GM23338 (cell line): ENCODE data around the gene GAGE12J.

ENCODE experiments used
- EZH2phosphoT487 ChIP-seq: fragments of 200-600 bp; sonication (generic); IDR thresholded peaks from one replicate; pipeline ENCODE4 v1.8.1; 2018; ENCODE audit warnings: antibody characterized with exemption; ENCODE audit not compliant: unreplicated experiment
- JUNB ChIP-seq: IDR thresholded peaks from one replicate; pipeline ENCODE4 v1.6.1; 2016; ENCODE audit warnings: antibody characterized with exemption; ENCODE audit not compliant: unreplicated experiment
- POLR2AphosphoS5 ChIP-seq: IDR thresholded peaks from 2 replicates; pipeline ENCODE4 v1.6.1; 2016; ENCODE audit warnings: antibody characterized with exemption, low read depth
- STAT1 ChIP-seq: IDR thresholded peaks from one replicate; pipeline ENCODE4 v1.6.1; 2016; ENCODE audit warnings: antibody characterized with exemption; ENCODE audit not compliant: unreplicated experiment
- TF ChIP-seq, protein P1 (sequence below), 2 experiments: fragments of 200-600 bp in 1 of 2; sonication (generic) in 1 of 2; conservative IDR thresholded peaks; 2 replicates each; pipeline versions ENCODE4 v1.5.1 to v1.6.1; 2016 to 2017; ENCODE audit warnings: antibody characterized with exemption in 2 of 2, low read depth in 2 of 2, mild to moderate bottlenecking in 2 of 2, moderate library complexity in 1 of 2
- TF ChIP-seq, protein P2 (sequence below): IDR thresholded peaks from one replicate; pipeline ENCODE4 v1.6.1; 2018; ENCODE audit warnings: antibody characterized with exemption; ENCODE audit not compliant: unreplicated experiment

DNA sequence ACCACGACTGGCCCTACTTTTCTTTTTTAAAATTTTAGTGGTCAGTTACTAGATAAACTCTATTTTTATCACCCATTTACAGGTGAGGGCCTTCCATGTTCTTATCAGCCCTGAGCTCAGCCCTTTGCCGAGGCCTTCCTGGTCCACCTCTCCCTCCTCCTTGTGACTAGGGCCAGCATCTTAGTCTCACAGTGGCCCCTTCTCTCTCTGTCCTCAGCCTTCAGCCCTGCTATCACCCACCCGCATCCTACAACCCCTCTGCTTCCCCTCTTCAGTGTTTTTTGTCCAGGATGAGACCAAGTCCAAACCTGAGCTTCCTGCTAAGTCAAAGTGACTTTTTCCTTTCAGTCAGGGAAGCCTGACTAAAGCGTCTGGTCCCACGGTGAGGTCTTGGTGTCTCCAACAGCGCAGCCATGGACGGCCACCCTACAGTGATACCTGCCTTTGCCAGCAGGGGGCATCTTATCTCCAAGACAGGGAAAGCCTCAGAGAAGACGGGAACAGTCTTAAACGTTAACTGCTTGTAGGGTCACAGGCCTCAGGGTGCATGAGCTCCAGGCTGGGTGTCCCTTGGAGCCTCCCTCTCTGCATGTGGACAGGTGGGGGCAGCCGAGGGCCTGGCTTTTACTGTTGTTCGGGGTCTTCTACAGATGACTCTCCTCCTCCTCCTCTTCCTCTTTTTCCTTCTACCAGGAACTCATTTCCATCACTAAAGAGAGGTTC lies 30.1 kb upstream of the GAGE12J start:
- TF ChIP-seq STAT1 (no peak), POLR2AphosphoS5 (no peak), EZH2phosphoT487 (no peak), JUNB (no peak)
- TF ChIP-seq, protein P1, sequence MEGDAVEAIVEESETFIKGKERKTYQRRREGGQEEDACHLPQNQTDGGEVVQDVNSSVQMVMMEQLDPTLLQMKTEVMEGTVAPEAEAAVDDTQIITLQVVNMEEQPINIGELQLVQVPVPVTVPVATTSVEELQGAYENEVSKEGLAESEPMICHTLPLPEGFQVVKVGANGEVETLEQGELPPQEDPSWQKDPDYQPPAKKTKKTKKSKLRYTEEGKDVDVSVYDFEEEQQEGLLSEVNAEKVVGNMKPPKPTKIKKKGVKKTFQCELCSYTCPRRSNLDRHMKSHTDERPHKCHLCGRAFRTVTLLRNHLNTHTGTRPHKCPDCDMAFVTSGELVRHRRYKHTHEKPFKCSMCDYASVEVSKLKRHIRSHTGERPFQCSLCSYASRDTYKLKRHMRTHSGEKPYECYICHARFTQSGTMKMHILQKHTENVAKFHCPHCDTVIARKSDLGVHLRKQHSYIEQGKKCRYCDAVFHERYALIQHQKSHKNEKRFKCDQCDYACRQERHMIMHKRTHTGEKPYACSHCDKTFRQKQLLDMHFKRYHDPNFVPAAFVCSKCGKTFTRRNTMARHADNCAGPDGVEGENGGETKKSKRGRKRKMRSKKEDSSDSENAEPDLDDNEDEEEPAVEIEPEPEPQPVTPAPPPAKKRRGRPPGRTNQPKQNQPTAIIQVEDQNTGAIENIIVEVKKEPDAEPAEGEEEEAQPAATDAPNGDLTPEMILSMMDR (conservative IDR thresholded peaks at IDR 0.05; ENCODE audit: low read depth in 2 of 2): peak; percentile 57 to 78
- TF ChIP-seq, protein P2, sequence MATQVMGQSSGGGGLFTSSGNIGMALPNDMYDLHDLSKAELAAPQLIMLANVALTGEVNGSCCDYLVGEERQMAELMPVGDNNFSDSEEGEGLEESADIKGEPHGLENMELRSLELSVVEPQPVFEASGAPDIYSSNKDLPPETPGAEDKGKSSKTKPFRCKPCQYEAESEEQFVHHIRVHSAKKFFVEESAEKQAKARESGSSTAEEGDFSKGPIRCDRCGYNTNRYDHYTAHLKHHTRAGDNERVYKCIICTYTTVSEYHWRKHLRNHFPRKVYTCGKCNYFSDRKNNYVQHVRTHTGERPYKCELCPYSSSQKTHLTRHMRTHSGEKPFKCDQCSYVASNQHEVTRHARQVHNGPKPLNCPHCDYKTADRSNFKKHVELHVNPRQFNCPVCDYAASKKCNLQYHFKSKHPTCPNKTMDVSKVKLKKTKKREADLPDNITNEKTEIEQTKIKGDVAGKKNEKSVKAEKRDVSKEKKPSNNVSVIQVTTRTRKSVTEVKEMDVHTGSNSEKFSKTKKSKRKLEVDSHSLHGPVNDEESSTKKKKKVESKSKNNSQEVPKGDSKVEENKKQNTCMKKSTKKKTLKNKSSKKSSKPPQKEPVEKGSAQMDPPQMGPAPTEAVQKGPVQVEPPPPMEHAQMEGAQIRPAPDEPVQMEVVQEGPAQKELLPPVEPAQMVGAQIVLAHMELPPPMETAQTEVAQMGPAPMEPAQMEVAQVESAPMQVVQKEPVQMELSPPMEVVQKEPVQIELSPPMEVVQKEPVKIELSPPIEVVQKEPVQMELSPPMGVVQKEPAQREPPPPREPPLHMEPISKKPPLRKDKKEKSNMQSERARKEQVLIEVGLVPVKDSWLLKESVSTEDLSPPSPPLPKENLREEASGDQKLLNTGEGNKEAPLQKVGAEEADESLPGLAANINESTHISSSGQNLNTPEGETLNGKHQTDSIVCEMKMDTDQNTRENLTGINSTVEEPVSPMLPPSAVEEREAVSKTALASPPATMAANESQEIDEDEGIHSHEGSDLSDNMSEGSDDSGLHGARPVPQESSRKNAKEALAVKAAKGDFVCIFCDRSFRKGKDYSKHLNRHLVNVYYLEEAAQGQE: no peak
